ENCODE data around the gene UNC13B.

DNA sequence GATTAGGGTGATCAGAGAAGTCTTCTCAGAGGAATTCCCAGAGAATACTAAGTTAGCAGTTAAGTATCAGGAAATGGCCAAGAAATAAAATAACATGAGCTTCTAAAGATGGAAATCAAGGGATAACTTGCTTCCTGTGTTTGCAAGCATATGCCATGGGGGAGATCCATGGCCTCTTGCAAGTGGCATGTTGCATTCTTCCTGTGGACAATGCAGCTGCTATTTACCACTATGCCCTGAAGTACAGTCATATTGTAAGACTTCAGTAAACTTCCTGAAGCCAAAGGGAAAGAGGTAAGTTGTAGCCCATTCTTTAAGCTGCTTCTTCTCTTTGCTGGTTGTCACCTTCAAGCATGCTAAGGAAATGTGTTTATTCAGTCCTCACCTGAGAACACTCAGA lies 173.4 kb downstream of the UNC13B start:
- TF ChIP-seq, protein P1, sequence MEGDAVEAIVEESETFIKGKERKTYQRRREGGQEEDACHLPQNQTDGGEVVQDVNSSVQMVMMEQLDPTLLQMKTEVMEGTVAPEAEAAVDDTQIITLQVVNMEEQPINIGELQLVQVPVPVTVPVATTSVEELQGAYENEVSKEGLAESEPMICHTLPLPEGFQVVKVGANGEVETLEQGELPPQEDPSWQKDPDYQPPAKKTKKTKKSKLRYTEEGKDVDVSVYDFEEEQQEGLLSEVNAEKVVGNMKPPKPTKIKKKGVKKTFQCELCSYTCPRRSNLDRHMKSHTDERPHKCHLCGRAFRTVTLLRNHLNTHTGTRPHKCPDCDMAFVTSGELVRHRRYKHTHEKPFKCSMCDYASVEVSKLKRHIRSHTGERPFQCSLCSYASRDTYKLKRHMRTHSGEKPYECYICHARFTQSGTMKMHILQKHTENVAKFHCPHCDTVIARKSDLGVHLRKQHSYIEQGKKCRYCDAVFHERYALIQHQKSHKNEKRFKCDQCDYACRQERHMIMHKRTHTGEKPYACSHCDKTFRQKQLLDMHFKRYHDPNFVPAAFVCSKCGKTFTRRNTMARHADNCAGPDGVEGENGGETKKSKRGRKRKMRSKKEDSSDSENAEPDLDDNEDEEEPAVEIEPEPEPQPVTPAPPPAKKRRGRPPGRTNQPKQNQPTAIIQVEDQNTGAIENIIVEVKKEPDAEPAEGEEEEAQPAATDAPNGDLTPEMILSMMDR (IDR thresholded peaks at IDR 0.05; ENCODE audit: low read length): no peak
- no peak for TF ChIP-seq EZH2 (IDR thresholded peaks at IDR 0.05; ENCODE audit: borderline replicate concordance, low read length)

Data from OCI-LY1 (cell line).